Nephron progenitor cell (in vitro differentiated cells): ENCODE data around the gene POU3F4.

Experiments
- DNase-seq: peaks from one replicate; pipeline ENCODE4 v3.0.0; 2021
- H3K27ac Mint-ChIP-seq: 2 replicates; pipeline ENCODE4 v1.8.0; 2021; ENCODE audit warnings: mild to moderate bottlenecking, moderate library complexity, mixed read lengths
- H3K27me3 Mint-ChIP-seq: 2 replicates; pipeline ENCODE4 v1.8.0; 2021; ENCODE audit warnings: mild to moderate bottlenecking, low read depth, mixed read lengths; ENCODE audit not compliant: poor library complexity
- H3K36me3 Mint-ChIP-seq: 2 replicates; pipeline ENCODE4 v1.8.0; 2021; ENCODE audit warnings: low read depth, mixed read lengths
- H3K4me1 Mint-ChIP-seq: 2 replicates; pipeline ENCODE4 v1.8.0; 2021; ENCODE audit warnings: mixed read lengths
- H3K4me3 Mint-ChIP-seq: 2 replicates; pipeline ENCODE4 v1.8.0; 2021; ENCODE audit warnings: mild to moderate bottlenecking, moderate library complexity, mixed read lengths
- H3K9me3 Mint-ChIP-seq: 2 replicates; pipeline ENCODE4 v1.8.0; 2021; ENCODE audit warnings: mild to moderate bottlenecking, moderate library complexity, mixed read lengths
- TF ChIP-seq, protein P1 (sequence below): fragments of 200-600 bp; sonication (generic); IDR thresholded peaks from 2 replicates; pipeline ENCODE4 v1.5.0; 2021; ENCODE audit warnings: antibody characterized with exemption

The POU3F4 gene

DNA sequence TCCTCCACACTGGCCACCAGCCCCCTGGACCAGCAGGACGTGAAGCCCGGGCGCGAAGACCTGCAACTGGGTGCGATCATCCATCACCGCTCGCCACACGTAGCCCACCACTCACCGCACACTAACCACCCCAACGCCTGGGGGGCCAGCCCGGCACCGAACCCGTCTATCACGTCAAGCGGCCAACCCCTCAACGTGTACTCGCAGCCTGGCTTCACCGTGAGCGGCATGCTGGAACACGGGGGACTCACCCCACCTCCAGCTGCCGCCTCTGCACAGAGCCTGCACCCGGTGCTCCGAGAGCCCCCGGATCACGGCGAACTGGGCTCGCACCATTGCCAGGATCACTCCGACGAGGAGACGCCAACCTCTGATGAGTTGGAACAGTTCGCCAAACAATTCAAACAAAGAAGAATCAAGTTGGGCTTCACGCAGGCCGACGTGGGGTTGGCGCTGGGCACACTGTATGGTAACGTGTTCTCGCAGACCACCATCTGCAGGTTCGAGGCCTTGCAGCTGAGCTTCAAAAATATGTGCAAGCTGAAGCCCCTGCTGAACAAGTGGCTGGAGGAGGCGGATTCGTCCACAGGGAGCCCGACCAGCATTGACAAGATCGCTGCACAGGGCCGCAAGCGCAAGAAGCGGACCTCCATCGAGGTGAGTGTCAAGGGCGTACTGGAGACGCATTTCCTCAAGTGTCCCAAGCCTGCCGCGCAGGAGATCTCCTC, 600 bp downstream of the POU3F4 start:
- peaks cover 39% of the 10 kb centered on the region for H3K4me1 Mint-ChIP-seq
- peaks cover 87% of the 10 kb centered on the region for H3K27me3 Mint-ChIP-seq
- TF ChIP-seq, protein P1, sequence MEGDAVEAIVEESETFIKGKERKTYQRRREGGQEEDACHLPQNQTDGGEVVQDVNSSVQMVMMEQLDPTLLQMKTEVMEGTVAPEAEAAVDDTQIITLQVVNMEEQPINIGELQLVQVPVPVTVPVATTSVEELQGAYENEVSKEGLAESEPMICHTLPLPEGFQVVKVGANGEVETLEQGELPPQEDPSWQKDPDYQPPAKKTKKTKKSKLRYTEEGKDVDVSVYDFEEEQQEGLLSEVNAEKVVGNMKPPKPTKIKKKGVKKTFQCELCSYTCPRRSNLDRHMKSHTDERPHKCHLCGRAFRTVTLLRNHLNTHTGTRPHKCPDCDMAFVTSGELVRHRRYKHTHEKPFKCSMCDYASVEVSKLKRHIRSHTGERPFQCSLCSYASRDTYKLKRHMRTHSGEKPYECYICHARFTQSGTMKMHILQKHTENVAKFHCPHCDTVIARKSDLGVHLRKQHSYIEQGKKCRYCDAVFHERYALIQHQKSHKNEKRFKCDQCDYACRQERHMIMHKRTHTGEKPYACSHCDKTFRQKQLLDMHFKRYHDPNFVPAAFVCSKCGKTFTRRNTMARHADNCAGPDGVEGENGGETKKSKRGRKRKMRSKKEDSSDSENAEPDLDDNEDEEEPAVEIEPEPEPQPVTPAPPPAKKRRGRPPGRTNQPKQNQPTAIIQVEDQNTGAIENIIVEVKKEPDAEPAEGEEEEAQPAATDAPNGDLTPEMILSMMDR: no peak
- peak overlapping the region; percentile 64 for H3K4me3 Mint-ChIP-seq
- DNase-seq: no peak
- H3K9me3 Mint-ChIP-seq: peaks cover 65% of the 10 kb centered on the region
- no peak overlapping the region for H3K27ac Mint-ChIP-seq
- no peaks in the 10 kb centered on the region for H3K36me3 Mint-ChIP-seq

DNA sequence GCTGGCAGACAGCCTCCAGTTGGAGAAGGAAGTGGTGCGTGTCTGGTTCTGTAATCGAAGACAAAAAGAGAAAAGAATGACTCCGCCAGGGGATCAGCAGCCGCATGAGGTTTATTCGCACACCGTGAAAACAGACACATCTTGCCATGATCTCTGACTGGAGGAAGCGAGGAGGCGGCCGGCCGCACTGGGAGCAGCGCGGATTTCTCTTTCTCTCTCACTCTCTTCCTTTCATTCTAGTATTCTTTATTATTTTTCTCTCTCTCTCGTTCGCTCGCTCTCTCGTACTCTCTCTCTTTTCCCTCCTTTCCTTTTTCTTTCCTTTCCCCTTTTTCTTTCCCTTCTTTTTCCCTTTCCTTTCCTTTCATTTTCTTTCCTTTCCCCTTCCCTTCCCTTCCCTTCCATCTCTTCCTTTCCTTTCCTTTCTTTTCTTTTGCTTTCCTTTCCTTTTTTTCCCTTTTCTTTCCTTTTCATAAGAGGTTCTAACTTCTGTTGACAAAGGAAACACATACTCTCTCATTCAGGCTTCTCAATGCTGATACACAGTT, 1.2 kb downstream of the POU3F4 start:
- Mint-ChIP-seq H3K27me3 (peaks cover 84% of the 10 kb centered on the region), H3K36me3 (no peaks in the 10 kb centered on the region), H3K9me3 (peaks cover 58% of the 10 kb centered on the region), H3K27ac (no peak overlapping the region), H3K4me3 (peak overlapping the region; percentile 64), H3K4me1 (peaks cover 39% of the 10 kb centered on the region)
- peak; percentile 15 for DNase-seq
- TF ChIP-seq, protein P1: no peak

DNA sequence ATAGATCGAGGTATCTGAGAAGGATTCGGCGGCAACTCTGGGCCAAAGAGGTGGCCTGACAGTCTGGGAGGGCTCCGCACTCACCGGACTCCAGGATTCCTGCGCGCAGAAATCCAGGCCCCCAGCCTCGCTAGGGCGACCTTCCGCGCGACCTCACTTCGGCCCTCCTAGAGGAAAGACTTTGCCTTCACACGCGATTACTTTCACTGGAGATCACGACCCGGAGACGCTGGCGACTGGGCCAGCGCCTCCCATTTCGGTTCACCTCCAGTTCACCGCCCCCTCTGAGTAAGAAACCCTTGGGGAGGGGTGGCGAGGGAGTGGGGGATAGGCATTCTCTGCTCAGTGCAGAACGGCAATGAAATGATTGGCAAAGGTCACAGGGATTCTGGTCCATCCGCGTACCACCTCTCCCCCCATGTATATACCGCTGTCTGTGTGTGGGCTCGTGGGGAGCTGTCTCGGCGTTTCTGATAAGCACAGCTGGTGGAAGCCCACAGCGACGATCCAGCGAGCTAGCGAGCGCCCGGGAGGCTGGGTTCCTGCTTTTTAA, 2.5 kb downstream of the POU3F4 start:
- peak overlapping the region; percentile 66 for H3K4me3 Mint-ChIP-seq
- H3K36me3 Mint-ChIP-seq: no peaks in the 10 kb centered on the region
- TF ChIP-seq, protein P1: no peak
- peaks cover 80% of the 10 kb centered on the region for H3K27me3 Mint-ChIP-seq
- H3K27ac Mint-ChIP-seq: no peak overlapping the region
- peaks cover 39% of the 10 kb centered on the region for H3K4me1 Mint-ChIP-seq
- peaks cover 47% of the 10 kb centered on the region for H3K9me3 Mint-ChIP-seq
- peak; percentile 40 for DNase-seq

DNA sequence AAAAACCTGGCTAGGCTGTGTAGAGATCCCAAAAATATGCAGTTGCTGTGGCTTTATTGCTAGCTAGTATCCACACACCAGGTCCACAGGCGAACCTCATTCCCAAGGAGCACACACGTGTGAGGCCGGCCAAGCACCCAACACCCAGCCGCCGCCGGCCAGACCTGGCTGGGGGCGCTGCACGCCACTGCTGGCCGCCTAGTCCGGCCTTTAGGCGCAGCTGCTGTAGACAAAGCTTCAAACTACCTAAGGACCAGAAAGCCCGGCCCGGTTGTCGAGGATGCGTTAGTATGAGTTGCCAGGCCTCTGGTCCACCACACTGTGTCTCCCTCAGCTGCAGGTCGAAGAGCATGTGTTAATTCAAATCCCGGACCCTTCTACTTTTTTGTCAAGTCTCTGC, 3.1 kb downstream of the POU3F4 start:
- Mint-ChIP-seq H3K27me3 (peaks cover 74% of the 10 kb centered on the region), H3K4me1 (peaks cover 39% of the 10 kb centered on the region), H3K27ac (no peak overlapping the region), H3K9me3 (peaks cover 43% of the 10 kb centered on the region), H3K4me3 (peak overlapping the region; percentile 66), H3K36me3 (no peaks in the 10 kb centered on the region)
- TF ChIP-seq, protein P1: no peak
- DNase-seq: peak; percentile 20

DNA sequence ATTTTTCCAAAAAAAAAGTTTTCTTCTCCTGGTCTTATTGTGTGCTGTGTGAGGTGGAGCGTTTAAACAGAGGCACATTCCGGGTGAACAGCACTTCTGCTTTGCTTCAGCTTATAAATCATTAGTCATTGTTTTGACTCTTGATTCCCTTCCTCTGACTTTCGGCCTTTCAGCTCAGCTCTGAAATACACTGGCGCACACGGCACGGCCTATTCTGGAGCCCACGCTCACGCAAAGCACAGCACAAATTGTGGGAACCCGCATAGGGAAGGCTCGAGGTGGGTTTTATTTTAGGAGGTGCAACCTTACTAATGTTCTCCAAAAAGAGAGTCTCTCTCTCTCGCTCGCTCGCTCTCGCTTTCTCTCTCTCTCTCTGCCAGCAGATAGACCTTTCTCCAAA, 4.0 kb downstream of the POU3F4 start:
- no peak for DNase-seq
- H3K4me3 Mint-ChIP-seq: no peak overlapping the region
- H3K9me3 Mint-ChIP-seq: peaks cover 35% of the 10 kb centered on the region

More for the DNA sequence above, 4.0 kb downstream of the POU3F4 start:
- Mint-ChIP-seq H3K27me3 (peaks cover 65% of the 10 kb centered on the region), H3K36me3 (no peaks in the 10 kb centered on the region), H3K4me1 (peaks cover 38% of the 10 kb centered on the region), H3K27ac (no peak overlapping the region)
- TF ChIP-seq, protein P1: no peak
